ENCODE results near the gene RAB37. TPM values are rescaled to one million over a fixed set of nuclear protein-coding genes. Genes with fewer than 3 reads are reported as not detected.

RAB37 gene
- total and polyA plus RNA-seq, 2 of the 8 experiments (the other 6 are each of a cell fraction or from before 2014, with no cell fraction given), result 5.5 to 6.1 TPM

DNA sequence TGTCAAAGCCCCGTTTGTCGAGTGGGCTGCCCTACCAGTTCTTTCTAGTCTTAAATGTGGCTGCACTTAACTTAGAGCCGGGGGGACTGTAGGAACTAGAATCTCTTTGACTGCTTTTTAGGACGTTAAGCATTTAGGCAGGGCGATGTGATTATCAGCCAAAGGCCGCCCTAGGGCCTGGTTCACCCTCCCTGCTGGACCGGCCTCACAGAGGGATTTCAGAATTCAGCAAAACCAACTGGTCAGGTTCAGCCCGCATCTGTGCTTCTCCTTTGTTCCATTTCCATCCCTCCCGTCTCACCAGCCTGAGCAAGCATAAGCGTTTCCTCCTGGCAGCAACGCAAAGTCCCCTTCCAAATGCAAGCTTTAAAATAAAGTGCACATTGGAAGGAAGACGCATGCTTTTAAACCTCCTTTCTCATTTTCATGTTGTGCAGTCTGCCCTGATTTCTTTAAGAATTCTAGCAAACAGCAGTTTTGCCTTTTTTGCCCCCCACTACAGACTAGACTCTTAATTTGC lies 55.6 kb downstream of the RAB37 start (continued):
- TF ChIP-seq, protein P1, sequence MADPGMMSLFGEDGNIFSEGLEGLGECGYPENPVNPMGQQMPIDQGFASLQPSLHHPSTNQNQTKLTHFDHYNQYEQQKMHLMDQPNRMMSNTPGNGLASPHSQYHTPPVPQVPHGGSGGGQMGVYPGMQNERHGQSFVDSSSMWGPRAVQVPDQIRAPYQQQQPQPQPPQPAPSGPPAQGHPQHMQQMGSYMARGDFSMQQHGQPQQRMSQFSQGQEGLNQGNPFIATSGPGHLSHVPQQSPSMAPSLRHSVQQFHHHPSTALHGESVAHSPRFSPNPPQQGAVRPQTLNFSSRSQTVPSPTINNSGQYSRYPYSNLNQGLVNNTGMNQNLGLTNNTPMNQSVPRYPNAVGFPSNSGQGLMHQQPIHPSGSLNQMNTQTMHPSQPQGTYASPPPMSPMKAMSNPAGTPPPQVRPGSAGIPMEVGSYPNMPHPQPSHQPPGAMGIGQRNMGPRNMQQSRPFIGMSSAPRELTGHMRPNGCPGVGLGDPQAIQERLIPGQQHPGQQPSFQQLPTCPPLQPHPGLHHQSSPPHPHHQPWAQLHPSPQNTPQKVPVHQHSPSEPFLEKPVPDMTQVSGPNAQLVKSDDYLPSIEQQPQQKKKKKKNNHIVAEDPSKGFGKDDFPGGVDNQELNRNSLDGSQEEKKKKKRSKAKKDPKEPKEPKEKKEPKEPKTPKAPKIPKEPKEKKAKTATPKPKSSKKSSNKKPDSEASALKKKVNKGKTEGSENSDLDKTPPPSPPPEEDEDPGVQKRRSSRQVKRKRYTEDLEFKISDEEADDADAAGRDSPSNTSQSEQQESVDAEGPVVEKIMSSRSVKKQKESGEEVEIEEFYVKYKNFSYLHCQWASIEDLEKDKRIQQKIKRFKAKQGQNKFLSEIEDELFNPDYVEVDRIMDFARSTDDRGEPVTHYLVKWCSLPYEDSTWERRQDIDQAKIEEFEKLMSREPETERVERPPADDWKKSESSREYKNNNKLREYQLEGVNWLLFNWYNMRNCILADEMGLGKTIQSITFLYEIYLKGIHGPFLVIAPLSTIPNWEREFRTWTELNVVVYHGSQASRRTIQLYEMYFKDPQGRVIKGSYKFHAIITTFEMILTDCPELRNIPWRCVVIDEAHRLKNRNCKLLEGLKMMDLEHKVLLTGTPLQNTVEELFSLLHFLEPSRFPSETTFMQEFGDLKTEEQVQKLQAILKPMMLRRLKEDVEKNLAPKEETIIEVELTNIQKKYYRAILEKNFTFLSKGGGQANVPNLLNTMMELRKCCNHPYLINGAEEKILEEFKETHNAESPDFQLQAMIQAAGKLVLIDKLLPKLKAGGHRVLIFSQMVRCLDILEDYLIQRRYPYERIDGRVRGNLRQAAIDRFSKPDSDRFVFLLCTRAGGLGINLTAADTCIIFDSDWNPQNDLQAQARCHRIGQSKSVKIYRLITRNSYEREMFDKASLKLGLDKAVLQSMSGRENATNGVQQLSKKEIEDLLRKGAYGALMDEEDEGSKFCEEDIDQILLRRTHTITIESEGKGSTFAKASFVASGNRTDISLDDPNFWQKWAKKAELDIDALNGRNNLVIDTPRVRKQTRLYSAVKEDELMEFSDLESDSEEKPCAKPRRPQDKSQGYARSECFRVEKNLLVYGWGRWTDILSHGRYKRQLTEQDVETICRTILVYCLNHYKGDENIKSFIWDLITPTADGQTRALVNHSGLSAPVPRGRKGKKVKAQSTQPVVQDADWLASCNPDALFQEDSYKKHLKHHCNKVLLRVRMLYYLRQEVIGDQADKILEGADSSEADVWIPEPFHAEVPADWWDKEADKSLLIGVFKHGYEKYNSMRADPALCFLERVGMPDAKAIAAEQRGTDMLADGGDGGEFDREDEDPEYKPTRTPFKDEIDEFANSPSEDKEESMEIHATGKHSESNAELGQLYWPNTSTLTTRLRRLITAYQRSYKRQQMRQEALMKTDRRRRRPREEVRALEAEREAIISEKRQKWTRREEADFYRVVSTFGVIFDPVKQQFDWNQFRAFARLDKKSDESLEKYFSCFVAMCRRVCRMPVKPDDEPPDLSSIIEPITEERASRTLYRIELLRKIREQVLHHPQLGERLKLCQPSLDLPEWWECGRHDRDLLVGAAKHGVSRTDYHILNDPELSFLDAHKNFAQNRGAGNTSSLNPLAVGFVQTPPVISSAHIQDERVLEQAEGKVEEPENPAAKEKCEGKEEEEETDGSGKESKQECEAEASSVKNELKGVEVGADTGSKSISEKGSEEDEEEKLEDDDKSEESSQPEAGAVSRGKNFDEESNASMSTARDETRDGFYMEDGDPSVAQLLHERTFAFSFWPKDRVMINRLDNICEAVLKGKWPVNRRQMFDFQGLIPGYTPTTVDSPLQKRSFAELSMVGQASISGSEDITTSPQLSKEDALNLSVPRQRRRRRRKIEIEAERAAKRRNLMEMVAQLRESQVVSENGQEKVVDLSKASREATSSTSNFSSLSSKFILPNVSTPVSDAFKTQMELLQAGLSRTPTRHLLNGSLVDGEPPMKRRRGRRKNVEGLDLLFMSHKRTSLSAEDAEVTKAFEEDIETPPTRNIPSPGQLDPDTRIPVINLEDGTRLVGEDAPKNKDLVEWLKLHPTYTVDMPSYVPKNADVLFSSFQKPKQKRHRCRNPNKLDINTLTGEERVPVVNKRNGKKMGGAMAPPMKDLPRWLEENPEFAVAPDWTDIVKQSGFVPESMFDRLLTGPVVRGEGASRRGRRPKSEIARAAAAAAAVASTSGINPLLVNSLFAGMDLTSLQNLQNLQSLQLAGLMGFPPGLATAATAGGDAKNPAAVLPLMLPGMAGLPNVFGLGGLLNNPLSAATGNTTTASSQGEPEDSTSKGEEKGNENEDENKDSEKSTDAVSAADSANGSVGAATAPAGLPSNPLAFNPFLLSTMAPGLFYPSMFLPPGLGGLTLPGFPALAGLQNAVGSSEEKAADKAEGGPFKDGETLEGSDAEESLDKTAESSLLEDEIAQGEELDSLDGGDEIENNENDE (IDR thresholded peaks at IDR 0.05; ENCODE audit: insufficient replicate concordance, low read length), result no peak
- TF ChIP-seq BCL11A (IDR thresholded peaks at IDR 0.05; ENCODE audit: low read depth in 2 of 2, low read length in 2 of 2) (no peak), SUZ12 (IDR thresholded peaks at IDR 0.05; ENCODE audit: low read length) (no peak), ASH2L (IDR thresholded peaks at IDR 0.05; ENCODE audit: low read length) (no peak), TBP (IDR thresholded peaks at IDR 0.05; ENCODE audit: low read depth, low read length) (no peak), GTF2F1 (IDR thresholded peaks at IDR 0.05; ENCODE audit: borderline replicate concordance, low read depth, low read length) (no peak), RBBP5 (IDR thresholded peaks at IDR 0.05; ENCODE audit: borderline replicate concordance, low read depth, low read length) (no peak), HDAC6 (IDR thresholded peaks at IDR 0.05; ENCODE audit: low read depth, low read length) (no peak), USF2 (IDR thresholded peaks at IDR 0.05; ENCODE audit: low read length) (no peak), KDM4A (IDR thresholded peaks at IDR 0.05; ENCODE audit: low read depth, low read length, severe bottlenecking) (no peak)

All from H1 (cell line).